ENCODE measurements around the gene PUSL1.

The PUSL1 gene

GRCh38 chr1:1354271-1355247 is 46.2 kb downstream of the PUSL1 start:
- DNase-seq: no peak

- peak; percentile 43 to 73 (median 54) for DNase-seq
Measured at GRCh38 chr1:1355416-1355815, 47.0 kb downstream of the PUSL1 start.

GRCh38 chr1:1356166-1356795 is 47.9 kb downstream of the PUSL1 start:
- DNase-seq: no peak

GRCh38 chr1:1356796-1357401 is 48.5 kb downstream of the PUSL1 start:
- DNase-seq: no peak

- no peak for DNase-seq
Measured at GRCh38 chr1:1357871-1358432, 49.6 kb downstream of the PUSL1 start.

- no peak for DNase-seq
Measured at GRCh38 chr1:1358433-1359271, 50.3 kb downstream of the PUSL1 start, which contains the start of gene MXRA8. Gene MXRA8 (minus strand): TSS chr1:1358555. CDS start chr1:1358504, 51 bp downstream.

- no peak for DNase-seq
Measured at GRCh38 chr1:1359308-1359663, 50.9 kb downstream of the PUSL1 start.

- DNase-seq: no peak
Measured at GRCh38 chr1:1359664-1360468, 51.5 kb downstream of the PUSL1 start.

- DNase-seq: no peak
Measured at GRCh38 chr1:1360506-1361169, 52.2 kb downstream of the PUSL1 start.

Measured in suppressor macrophage treated with lipopolysaccharide for 1 hour (primary cell).